SK-N-MC (cell line): ENCODE results near the gene FLCN.

Experiments
- EZH2 ChIP-seq: fragments of 200-600 bp; sonication (generic); IDR thresholded peaks from one replicate; pipeline ENCODE4 v1.6.1; 2017; ENCODE audit warnings: antibody characterized with exemption
- FOXP2 ChIP-seq: optimal IDR thresholded peaks from 2 replicates; pipeline ENCODE3; 2011; ENCODE audit warnings: mild to moderate bottlenecking, moderate library complexity; ENCODE audit not compliant: insufficient read depth; ENCODE audit errors: extremely low read length, control extremely low read depth
- POLR2AphosphoS5 ChIP-seq: IDR thresholded peaks from 2 replicates; pipeline ENCODE4 v1.6.1; 2012; ENCODE audit warnings: mild to moderate bottlenecking, low read depth, low read length, borderline replicate concordance

DNA sequence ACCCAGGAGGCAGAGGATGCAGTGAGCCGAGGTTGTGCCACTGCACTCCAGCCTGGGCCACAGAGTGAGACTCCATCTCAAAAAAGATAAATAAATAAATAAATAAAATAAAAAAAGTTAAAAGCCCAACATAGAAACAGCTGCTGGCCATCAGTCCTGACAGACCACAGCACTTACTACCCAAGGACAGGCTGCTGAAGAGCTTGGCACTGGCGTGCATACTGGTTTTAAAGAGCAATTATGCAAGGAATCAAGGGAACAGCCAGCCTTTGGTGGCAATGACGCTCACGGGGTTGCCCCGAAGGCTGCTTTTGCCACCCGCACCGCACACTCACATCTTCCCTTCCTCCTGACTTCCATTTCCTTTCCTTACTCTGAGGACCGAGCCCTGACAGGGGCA lies 35.1 kb downstream of the FLCN start:
- TF ChIP-seq EZH2 (no peak), POLR2AphosphoS5 (no peak), FOXP2 (no peak)
